ENCODE measurements around the gene NPSR1.
"Not testable (repeated sequence)": the region's sequence is repeated elsewhere in the genome, so short reads cannot be mapped to it uniquely, and the experiment has no call there.

Gene NPSR1

DNA sequence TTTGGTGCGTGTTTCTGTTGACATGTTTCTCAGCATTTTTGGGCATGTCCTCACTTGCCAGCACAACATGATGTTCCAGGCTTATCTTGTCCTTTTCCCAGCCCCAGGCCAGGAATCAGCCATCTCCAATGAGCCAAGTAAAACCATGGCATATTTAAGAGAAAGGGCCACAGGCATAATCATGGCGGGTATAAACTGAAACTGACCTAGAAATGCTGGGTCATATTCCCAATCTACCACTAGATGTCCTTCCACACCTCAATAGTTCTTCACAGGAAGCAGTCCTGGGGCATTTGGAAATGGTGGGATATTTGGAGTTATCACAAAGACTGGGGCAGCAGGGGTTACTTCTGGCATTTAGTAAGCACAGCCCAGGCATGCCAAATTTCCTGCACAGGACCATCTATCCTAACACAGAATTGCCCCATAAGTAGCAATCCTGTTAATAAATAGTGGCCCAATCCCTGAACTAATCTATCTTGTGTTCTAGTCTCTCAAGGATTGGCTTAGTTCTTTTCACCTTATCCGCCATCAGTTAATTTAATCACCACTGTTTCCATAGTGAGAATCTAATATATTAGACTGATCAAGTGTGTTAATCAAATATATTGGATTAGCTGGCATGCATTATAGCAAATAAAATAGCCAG, 101.6 kb downstream of the NPSR1 start:
- no peak for DNase-seq

DNA sequence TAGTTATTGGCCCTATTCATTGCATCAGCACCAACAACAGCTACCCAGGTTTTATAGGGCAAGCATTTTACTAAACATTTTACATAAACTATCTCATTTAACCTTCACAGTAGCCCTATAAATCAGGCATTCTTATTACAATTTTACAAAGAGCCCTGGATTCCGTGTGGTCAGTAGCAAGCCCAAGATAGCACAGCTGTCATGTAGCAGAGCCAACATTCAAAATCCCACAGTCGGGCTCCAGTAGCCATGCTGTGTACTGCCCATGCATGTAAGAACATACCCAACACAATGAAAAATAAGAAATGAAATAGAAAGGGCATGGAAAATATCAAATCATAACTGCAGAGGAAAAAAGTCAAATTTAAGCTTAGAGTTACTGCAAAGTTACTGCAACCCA, 102.3 kb downstream of the NPSR1 start:
- no peak for DNase-seq

DNA sequence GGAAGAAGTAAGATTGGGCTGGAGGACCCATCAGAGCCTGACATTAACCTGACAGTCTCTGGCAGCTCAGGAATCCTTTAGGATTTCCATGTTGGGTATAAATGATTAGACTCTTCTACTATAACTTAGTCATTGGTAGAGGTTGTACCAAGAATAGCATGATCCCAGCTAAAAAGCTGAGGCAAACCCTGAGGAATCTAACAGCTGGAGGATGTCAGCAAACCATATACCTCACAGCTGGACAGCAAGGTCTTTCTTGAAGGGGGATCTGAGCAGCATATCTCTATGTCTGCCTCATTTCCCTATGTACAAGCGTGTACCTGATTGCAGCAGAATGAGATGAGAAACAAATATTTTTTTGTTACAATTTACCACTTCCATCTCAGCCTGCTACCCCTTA, 103.2 kb downstream of the NPSR1 start:
- no peak for DNase-seq

DNA sequence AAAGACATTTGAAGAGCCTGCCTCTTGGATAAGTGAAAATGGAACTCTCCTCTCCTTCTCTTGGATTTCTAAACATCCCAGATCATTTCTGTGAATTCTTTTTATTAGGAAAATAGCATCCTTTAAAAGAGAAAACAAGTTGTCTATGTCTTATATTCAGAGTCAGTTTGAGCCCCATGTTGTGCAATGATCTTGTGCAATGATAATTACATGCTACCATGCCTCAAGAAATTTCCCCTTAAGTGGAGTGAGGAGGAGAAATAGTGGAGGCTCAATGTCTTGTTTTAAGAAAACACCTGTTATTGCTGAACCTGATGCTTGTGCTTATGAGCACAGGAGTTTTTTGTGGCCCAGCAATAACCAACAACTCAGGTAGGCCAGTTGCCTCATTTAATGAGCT, 103.6 kb downstream of the NPSR1 start:
- DNase-seq, result no peak

DNA sequence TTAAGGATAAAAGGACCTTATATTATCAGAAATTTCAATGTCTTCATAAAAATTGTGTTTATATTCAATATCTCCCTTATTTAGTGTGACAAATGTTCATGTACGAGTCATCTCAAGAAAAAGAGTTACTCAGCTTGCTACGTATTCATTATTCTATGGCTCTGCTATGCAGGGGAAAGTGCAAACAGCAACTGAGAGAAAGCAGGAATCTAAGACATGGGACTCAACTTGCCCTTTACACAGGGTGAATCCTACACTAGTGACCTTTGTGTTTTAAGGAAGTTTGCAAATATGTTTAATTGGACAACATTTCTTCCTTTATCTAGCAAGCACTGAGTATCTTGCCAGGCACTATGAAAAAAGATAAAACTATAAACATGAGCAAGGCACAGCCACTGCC, 104.7 kb downstream of the NPSR1 start:
- DNase-seq, result no peak

DNA sequence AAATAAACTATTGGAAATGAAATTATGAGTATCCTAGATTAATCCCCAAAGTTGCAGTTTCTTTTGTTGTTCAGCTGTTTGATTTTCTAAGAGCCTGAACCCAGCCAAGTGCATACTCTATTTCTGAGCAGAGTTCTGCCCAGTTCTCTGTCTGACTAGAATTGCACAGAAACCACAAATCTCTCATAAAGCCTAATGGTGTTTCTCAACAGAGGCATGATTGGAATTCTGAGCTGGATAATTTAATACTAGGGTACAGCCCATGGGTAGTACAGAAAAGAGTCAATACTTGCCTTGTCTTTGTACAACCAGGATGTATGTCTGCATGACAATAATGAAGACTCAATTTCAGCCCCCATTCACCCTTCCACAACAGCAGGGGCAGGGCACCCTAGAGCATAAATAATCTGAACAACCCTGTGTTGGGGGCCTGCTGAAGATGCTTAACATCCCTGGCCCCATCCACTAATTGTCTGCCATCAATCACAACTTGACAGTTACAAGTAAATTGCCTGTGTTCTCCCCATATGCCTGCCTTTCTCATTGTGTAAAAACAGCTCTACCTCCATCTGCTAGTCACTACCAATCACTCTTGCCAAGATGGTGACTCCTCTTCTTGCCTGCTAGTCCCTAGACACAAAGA, 114.4 kb downstream of the NPSR1 start:
- no peak for DNase-seq

DNA sequence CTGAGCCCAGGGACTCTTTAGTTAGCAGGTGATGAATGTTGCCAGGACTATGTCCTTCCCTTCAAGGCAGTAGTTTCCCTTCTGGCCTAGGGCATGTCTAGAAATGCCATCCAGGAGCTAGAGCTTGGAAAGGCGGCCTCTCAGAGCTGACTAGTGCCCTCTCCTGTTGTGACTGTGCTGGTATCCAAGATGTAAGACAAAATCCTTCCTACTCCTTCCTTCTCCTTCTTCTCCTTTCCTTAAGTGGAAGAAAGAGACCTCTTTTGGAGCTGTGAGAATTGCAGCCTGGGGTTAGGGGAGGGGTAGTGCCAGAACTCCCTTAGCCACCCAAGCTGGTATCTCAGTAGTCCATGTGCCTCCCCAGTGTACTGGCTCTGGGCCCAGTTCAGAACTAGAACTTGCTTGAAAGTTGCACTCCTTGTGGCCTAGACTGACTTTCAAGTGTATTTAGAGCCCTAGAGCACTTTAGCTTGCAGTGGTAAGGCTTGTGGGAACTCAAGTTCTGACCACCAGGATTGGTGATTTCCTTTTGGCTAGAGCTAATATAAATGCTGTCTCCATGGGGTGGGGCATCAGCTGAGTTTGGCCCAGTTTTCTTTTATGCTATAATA, 118.8 kb downstream of the NPSR1 start:
- no peak for DNase-seq

DNA sequence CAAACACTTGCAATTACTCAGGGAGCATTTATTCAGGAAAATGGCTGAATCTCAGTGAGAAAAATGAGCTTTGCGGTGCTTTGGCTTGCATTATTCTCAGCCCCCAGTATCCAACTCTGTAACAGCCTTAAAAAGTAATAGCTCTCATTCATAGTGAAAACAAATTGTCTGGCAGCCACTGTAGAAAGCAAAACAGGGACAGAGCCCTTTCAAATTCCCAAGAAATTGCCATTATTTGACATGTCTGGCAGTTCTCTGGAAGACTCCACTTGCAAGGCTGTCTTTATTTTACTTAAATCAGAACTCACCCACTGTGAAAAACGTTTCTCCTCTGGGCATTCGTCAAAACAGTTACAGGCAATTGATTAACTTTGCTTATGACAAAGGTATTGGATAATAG, 122.5 kb downstream of the NPSR1 start:
- DNase-seq, result no peak

DNA sequence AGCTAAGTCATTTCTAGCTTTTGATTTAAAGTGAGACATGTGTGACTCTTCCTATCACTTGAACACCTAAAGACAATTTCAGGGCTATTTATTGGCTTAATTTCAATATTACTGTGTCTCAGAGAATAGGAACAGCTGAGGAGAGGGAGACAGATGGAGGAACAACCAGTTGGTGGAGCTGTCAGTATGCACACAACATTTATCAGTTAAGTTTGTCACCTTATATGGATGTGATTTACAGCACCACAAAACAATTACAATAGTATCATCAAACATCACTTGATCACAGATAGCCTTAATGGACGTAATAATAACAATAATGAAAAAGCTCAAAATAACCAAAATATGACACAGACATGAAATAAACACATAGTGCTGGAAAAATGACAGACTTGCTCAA, 129.6 kb downstream of the NPSR1 start:
- no peak for DNase-seq

DNA sequence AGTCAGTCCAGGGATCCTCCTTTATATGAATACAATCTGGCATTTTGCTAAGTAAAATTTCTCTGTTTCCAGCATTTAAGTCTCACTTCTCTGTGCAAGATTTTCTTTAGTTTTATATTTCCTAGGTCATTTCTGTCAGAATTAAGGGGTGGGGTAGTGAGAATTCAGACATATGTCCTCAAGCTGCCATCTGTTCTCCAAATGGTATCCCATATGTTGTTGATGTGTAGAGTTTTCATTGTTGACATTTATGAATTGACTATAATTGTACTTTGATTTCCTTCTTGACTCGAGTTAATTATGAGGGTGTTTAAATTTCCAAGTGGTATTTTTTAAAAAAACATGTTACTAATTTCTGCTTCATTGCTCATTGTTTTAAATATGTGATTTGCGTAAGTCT, 148.8 kb downstream of the NPSR1 start:
- DNase-seq, result no peak

DNA sequence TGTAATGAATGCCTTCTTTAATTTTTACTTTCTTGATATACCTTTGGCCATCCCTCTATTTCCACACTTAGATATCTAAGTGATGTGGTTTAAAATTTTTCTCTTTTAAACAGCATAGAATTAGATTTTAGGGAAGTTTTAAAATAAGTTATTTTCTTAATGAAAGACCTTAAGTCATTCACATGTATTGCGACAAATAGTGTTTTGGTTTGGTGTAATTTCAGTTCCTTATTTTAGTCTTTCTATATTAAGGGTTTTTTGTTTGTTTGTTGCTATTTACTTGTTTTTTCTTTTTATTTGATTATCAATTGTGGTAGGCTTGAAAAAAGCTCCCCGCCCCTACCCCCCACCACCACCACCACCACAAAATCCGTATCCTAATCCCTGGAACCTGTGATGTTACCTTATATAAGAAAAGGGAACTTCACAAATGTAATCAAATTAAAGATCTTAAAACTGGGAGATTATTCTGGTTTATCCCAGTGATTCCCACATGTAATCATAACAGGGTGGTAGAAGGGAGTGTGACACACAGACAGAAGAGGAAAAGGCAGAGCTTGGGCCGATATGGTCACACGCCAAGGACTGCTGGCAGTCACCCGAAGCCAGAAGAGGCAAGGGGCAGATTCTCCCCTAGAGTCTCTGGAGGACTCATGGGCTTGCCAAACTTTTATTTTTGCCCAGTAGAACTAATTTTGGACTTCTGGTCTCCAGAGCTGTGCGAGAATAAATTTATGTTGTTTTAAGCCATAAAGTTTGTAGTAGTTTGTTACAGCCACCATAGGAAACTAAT, 149.7 kb downstream of the NPSR1 start:
- no peak for DNase-seq

DNA sequence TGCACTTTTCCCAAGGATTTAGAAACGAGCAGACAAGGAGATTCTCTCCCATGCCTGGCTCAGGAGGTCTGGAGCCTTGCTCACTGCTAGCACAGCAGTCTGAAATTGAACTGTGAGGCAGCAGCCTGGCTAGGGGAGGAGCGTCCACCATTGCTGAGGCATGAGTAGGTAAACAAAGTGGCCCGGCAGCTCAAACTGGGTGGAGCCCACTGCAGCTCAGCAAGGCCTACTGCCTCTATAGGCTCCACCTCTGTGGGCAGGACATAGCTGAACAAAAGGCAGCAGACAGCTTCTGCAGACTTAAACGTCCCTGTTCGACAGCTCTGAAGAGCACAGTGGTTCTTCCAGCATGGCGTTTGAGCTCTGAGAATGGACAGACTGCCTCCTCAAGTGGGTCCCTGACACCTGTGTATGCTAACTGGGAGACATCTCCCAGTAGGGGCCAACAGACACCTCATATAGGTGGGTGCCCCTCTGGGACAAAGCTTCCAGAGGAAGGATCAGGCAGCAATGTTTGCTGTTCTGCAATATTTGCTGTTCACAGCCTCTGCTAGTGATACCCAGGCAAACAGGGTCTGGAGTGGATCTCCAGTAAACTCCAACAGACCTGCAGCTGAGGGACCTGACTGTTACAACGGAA, 156.3 kb downstream of the NPSR1 start:
- DNase-seq, result not testable (repeated sequence)

DNA sequence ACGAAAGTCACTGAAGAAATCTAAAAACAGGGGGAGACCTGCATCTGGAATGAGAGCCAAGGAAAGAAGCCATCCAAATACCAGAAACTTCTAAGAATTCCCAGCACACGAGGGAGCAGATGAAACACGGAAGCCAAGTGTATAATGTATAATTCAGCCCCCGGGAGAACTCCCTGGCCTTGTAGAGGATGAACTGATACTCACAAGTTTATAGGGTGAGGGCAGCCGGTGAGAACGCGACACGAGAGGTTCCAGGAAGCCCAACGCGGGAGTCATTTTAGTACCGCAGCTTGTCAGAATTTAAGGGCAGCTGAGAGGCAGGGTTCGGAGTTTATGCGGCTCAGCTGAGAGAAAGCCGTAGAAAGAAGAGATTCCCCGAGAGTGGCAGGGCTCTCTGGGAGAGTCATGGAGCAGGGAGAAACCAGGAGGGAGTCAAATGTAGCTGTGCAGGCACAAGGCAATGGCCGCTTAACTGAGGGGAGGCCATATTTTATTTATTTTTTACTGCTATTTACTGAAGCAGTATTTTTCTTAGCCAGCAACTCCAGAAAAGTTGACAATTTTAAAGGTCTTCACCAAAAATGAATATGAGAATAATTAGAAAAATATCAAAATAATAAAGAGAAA, 164.0 kb downstream of the NPSR1 start:
- DNase-seq, result no peak

DNA sequence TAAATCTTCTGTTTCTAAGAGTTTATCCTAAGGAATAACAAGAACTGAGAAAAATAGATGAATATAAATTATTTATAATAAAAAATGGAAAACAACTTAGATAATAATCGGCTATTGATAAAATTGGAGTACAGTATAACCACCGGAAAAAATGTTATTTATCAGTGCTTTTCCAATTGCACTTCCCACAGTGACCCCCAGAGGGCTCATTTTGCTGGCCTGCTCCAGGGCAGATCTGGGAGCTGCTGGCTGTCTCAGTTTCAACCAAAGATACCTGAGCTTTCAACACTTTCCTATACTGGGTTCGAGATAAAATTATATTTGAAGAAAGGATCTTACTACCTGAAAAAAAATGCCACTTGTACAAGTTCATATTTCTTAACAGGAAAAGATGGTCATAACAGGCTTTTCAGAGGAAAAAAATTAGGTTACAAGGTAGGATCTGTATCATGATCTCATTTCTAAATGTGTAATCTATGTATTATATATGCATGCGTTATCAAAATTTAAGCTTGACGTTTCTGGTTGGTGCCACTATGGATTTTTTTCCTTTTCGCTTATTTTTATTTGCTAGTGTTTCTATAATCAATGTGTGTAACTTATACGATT, 165.7 kb downstream of the NPSR1 start:
- DNase-seq, result no peak

DNA sequence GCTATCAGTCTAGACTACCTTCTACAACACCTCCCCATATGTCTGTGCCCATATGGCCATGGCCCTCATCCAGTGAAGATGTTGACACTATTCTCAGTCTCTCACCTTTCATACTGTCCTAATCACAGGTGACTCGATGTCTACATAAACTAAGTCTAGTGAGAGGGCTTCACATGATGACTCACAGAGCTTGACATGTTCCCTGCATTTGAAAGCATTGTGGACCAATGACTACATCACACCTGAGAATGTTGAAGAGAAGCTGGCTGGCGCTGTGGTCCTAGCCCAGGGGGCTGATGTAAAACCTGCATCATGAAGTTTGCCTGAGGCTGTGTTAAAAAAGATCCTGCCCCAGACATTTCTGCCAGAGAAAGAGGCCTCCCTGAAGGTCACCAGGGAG, 167.2 kb downstream of the NPSR1 start:
- DNase-seq, result no peak

DNA sequence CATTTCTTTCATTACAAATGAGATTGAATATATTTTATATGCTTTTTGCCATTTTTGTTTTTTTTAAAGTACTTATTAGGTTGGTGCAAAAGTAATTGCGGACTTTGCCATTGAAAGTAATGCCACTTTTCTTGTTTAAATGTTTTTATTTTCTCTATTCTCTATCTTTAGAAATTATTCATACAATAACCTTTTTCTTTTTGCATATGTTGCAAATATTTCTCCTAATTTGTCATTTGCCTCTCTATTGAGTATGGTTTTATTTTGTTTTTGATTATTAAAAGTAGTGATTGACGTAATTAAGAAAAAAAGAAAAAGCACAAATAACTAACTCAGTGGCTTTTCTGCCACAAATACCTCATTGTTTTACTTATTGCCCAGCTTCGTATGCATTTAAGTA, 172.4 kb downstream of the NPSR1 start:
- no peak for DNase-seq

DNA sequence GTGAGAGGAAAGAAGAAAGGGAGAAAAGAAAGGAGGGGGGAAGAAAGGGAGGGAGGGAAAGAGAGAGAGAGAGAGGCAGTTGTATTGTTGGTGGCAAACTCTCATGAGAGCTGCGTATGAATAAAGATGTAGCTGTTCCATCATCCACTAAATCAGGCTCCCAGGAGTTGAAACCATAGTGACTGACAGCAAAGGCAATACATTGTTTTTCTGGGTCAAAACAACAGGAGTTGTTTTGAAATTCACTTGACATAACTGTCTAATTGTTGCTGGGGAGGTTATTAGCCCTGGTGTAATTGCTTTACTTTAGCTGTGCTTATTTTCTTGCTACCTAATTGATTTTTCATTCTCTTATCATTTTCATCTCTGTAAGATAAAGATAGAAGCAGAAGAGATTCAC, 173.4 kb downstream of the NPSR1 start:
- no peak for DNase-seq

DNA sequence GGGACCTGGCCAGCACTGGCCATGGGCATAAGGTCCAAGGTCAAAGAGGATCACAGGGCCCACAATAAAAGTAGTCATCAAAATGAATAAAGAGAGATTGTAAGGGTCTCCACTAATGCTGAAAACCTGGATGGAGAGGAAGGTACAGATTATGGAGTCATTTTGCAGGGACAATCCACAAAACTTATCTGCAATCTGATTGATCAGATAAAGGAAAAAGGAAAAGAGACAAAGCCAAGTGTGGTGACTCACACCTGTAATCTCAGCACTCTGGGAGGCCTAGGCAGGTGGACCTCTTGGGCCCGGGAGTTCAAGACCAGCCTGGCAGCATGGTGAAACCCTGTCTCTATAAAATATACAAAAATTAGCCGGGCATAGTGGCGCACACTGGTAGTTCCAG, 174.0 kb downstream of the NPSR1 start:
- no peak for DNase-seq

DNA sequence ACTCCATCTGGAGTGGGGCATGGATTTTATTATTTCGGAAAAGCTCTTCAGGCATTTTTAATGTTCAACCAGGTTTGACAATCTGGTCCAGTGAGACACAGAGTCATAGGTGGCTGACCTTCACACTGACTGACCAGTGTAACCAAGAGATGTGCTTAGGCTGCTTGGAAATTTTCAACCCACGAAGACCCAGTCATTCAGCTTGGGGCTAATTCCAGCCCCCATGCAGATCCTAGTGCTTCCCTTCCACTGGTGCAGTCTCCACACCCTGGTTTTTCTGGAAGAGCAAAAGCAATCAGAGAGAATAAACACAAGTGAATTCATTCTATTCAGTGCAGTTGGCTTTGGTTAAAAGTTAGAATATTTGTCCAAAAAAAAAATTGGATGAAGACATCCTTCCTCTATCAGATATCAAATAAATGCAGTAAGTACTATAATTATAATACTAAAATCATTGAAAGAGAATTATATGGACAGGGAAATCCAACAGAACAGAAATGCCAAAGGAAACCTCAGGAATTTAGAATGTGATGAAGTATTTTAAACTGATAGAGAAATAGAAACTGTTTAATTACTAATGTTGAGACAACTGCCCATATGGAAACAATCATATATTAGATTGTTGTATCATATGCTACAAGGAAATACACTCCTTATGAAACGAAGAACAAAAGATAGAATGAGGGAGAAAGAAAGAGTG, 178.0 kb downstream of the NPSR1 start:
- no peak for DNase-seq

DNA sequence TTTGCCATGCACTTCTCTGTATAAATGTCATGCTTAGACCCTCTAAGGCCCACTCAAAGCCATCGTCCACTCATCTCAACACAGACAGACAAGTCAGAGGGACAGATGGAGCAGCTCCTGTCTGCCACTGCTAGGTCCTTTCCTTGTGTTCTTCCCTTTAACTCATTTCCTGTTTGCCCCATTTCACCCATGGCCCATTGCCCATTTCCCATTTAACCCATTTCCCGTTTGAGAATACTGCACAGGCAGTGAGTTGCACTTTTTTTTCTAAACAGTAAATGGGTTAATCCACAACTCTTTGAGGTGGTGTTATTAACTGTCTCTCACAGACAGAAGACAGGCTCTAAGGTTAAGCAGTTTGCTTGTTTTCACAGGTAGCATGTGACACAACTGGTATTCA, 179.3 kb downstream of the NPSR1 start:
- DNase-seq, result no peak

DNA sequence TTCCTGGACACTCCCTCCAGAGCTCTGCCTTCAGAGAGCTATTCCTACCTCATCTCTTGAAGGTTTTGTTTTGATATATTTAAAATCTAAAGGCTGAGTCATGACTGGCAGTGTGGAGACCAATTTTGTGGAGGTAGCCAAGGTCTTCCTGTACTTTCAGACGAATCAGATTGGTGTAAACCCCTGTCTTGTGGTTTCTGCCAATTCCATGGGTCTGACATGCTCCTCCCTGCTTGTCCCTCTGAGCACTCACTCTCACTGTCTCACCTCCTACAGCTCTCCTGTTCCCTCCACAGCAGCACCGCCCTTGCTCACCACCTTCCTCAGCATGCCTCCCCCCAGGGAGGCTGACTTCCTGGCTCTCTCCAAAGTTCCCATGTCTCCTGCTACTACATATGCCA, 179.8 kb downstream of the NPSR1 start:
- no peak for DNase-seq

DNA sequence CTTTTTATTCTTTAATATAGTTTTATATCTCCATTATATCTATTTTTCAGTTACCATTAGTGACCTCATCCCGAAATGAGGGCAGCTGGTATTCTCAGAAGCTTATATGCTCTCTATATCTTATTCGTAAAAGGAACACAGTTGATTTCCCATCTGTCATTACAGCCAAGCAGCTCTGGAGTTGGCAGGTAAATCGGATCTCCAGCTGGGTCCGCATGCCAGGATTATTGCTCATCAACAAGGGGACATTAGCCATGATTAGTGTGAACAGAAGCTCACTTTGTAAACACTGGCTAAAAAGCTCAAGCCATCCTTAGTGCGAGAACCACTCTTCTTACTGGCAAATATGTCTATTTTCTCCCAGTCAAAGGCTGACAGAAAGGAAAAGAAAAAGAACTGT, 180.3 kb downstream of the NPSR1 start:
- no peak for DNase-seq
